Stimulated activated CD4-positive, alpha-beta T cell treated with anti-CD3 and anti-CD28 coated beads, TNF-alpha, amount 100 ng/mL, for 1 hour (primary cell): ENCODE measurements around the gene CCDC124.
"Not testable (repeated sequence)": the region's sequence is repeated elsewhere in the genome, so short reads cannot be mapped to it uniquely, and the experiment has no call there.

ENCODE experiments used
- DNase-seq, 3 donors: peaks; one replicate each; pipeline ENCODE4 v3.0.0-alpha.2; 2020; ENCODE audit warnings: low read depth in 3 of 3, low spot score in 1 of 3

CCDC124 gene, protein sequence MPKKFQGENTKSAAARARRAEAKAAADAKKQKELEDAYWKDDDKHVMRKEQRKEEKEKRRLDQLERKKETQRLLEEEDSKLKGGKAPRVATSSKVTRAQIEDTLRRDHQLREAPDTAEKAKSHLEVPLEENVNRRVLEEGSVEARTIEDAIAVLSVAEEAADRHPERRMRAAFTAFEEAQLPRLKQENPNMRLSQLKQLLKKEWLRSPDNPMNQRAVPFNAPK

DNA sequence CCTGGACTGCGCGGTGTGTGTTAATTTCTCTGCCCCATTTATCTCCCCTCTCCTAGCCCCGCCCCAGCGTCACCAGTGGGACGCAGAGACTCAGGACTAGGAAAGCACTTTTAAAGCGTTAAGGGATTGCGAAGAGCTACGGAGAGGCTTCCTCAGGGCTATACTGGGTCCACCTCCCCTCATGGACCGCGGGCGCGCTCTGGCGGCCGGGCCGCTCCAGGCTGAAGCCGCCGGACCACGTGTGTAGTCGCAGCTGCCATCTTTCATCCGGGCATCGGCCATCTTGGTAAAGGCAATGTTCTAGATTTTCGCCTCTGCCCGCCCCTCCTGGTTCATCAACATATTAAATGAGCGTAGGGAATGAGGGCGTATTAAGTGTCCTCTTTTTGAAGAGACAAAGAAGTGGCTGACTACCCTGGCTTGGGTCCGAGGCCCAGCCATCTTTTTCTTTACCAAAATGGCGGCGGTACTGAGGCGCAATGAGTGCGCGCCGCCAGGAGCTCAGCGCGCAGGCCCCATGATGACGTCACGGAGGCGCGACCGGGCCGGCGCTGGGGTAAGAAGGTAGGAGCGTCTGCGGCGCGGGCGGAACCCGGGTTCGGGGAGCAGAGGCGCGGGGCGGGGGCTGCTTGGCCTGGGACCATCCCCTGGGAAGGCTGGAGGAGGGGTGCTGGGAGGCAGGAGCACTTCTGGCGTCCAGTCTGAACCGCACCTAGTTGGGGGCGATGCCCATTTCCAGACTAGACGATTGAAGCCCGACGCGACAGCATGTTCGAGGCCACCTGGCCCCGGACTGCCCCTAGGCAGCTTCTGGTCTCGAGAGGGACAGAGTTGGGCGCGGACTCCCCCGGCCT is at the start of gene CCDC124:
Gene CCDC124 (plus strand): TSS at position 531 of the 854 bp plus-strand sequence. CDS start 3,406 bp downstream, outside the sequence.
- peak; percentile 82 to 86 (median 85) for DNase-seq

DNA sequence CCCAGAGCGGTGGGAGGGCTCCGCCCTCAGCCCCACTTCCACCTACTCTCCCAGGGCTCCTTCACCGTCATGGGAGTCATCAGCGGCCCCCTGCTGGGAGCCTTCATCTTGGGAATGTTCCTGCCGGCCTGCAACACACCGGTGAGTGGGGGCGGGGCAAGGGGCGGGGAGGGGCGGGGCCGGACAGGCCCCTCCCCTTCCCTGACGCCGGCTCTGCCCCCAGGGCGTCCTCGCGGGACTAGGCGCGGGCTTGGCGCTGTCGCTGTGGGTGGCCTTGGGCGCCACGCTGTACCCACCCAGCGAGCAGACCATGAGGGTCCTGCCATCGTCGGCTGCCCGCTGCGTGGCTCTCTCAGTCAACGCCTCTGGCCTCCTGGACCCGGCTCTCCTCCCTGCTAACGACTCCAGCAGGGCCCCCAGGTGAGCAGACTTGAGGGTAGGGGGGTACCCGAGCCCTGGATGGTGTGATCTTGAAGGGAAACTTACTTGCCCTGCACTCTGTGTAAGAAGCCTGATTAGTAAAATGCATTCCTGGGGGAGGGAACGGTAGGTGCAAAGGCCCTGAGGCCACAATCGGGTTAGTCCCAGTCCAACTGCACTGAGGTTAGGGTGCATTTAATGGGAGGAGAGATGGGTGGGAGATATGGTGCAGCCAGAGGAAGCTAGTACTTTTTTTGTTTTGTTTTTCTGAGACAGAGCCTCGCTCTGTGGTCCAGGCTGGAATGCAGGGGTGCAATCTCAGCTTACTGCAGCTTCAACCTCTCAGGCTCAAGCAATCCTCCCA is 49.0 kb upstream of the CCDC124 start:
- DNase-seq, result no peak

DNA sequence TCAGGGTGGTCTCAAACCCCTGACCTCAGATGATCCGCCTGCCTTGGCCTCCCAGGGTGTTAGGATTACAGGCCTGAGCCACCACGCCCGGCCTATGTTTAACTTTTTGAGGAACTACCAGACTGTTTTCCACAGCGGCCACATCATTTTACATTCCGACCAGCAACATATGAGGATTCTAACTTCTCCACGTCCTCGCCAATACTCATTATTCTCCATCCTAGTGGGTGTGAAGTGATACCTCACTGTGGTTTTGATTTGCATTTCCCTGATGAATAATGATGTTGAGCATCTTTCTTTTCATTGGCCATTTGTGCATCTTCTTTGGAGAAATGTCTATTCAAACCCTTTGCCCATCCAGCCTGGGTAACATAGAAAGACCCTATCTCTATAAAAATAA is 46.3 kb upstream of the CCDC124 start:
- DNase-seq, result no peak

DNA sequence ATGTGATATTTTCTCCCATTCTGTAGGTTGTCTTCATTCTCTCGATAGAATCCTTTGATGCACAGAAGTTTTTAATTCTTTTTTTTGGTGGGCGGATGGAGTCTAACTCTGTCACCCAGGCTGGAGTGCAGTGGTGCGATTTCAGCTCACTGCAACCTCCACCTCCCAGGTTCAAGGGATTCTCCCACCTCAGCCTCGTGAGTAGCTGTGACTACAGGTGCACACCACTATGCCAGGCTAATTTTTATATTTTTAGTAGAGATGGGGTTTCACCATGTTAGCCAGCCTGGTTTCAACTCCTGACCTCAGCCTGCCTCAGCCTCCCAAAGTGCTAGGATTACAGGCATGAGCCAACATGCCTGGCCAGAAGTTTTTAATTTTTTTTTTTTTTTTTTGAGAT is 45.6 kb upstream of the CCDC124 start:
- DNase-seq, result not testable (repeated sequence)

DNA sequence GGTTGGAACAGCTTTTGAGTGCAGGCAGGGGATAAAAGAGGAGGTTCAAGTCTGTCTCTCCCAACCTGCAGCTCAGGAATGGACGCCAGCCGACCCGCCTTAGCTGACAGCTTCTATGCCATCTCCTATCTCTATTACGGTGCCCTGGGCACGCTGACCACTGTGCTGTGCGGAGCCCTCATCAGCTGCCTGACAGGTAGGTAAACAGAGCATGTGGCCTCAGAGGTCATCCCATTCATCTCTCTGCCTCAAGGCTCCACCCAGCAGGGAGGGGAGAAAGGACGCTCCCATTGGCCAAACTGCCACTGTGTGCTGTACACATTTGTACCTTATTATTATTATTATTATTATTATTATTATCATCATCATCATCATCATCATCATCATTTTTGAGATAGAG is 44.6 kb upstream of the CCDC124 start:
- no peak for DNase-seq

DNA sequence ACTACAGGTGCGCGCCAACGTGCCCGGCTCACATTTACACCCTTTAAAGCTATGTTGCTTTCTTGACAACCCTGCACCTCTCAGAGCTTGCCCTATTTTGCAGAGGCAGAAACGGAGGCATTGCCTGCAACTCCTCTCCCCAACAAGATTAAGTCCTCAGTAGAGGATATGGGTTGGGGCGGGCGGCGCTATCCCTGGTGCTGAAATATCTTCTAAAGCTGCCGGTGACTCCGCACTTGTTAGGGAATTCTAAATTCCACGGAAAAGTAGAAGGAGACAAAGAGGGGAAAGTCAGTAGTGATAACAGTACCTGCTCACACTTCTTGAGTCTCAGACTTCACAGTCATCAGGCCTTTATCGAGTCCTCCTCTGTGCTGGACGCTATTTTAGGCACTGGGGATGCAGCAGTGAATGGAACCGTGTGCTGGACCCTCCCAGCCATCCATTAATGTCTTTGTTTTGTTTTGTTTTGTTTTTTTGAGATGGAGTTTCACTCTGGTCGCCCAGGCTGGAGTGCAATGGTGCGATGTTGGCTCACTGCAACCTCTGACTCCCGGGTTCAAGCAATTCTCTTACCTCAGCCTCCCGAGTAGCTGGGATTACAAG is 43.1 kb upstream of the CCDC124 start:
- no peak for DNase-seq

DNA sequence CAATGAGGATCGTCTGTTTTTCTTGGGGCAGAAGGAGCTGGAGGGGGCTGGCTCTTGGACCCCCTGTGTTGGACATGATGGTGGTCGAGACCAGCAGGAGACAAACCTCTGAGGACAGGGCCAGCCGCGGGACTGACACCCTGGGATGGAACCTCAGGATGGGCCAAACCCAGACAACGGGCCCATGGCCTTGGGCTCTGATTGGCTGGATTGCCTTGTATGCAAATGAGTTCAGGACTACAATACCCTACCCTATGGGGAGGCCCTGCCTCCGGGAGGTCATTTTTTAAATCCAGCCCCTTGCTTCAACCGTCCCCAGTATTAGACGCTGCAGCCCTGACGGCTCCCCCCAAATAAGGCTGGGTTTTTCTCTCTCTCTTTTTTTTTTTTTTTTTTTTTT is 39.0 kb upstream of the CCDC124 start:
- no peak for DNase-seq

DNA sequence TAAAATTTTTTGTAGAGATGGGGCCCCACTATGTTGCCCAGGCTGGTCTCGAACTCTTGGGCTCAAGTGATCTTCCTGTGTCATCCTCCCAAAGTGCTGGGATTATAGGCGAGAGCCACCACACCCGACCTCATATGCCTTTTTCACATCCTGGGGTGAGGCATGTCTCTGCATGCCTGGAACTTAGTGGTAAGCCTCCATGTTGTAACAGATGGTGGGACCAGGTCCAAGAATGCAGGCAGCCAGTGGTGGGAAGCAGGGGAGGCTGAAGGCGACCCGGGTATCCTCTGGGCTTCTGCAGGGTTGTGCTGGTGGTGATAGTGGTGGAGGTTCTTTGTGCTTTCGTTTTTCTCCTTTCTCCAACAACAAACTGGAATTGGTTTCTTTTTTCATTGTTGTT is 30.1 kb upstream of the CCDC124 start:
- no peak for DNase-seq

DNA sequence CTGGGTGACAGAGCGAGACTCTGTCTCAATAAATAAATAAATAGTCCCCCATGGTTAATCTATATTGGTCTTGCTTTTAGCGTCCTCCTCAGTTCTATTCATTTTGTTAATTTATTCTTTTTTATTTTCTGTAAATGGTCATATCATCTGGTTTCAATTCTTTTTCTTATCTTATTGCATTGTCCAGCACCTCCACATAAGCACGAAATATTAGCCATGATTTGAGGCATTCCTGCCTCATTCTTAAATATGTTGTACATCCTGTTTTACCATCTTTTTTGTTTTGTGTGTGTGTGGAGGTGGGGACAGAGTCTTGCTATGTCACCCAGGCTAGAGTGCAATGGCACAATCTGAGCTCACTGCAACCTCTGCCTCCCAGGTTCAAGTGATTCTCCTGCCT is 24.6 kb upstream of the CCDC124 start:
- no peak for DNase-seq

DNA sequence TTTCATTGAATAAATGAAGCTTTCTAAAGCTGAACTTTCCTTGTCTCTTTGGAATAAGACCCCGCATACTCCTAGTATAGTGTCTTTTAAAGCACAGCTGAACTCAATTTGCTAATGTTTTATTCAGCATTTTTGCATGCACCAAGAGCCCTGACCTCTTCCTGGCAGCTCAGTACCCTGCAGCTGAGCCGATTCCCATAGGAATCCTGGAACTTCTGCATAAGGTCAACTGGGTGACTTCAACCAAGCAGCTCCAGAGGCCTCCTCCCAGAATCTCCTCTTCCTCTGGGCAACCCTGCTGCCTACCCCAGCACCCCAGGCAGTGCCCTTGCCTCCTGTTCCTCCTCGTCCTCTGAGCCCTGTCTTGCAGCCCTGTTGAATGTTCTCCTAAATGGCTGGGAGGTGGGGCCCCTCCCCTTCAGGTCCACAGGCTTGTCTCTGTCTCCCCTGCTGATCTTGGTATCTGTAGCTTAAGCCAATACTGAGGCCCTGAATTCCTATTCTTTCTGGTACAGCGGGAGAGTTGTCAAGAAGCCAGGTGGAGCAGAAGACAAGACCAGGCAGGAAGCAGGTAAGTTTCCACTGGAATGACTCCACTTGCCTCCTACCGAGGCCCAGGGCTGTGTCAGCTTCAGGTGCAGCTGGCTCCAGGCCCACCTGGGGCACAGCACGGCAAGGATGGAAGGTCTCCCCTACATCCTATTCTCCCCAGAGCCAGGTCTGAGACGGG is 23.6 kb upstream of the CCDC124 start:
- DNase-seq, result no peak

DNA sequence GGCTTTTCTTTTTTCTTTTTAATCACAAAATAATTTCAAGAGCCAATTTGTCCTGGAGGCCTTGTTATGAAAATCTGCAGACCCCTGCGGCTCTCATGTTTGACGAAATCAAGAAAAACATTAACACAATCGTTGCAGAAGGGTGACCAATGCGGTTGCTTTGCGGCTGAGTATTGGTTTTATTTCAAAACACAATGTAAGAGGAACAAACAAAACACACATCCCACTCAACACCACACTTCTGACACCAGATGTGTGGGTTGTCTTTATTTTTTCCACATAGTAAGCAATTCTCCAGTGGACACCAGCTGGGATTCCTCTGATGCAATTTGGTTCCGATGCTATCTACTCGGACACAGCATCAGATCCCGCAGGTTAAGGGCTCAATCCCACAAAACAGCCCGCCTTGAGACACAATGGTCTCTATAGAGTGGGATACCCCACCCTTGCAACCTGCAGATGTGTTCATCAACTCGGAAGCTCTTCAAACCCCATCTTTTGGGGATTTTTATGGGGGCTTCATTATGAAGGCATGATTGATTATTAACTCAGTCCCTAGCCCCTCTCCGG is 21.9 kb upstream of the CCDC124 start:
- no peak for DNase-seq

DNA sequence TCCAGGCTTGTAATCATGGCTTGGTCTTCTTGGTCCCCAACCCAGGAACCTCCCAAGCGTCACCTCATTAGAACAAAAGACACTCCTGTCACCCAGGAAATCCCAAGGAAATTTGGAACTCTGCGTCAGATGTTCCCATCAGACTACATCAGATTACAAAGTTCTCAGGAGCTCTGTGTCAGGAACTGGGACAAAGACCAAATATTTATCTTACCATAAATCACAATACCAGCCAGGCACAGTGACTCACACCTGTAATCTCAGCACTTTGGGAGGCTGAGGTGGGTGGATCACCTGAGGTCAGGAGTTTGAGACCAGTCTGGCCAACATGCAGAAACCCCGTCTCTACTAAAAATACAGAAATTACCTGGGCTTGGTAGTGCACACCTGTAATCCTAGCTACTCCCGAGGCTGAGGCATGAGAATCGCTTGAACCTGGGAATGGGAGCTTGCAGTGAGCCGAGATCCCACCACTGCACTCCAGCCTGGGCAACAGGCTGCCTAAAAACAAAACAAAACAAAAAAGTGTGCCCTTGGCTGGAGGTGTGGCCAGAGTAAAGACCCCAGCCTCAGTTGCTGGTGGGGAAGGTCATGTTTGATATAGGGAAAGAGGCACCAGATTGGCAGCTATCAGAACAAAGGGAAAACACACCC is 16.7 kb upstream of the CCDC124 start:
- DNase-seq, result no peak

DNA sequence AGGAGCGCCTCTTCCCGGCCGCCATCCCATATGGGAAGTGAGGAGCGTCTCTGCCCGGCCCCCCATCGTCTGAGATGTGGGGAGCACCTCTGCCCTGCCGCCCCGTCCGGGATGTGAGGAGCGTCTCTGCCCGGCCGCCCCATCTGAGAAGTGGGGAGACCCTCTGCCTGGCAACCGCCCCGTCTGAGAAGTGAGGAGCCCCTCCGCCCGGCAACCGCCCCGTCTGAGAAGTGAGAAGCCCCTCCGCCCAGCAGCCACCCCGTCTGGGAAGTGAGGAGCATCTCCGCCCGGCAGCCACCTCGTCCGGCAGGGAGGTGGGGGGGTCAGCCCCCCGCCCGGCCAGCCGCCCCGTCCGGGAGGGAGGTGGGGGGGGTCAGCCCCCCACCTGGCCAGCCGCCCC is 14.7 kb upstream of the CCDC124 start:
- DNase-seq, result not testable (repeated sequence)

DNA sequence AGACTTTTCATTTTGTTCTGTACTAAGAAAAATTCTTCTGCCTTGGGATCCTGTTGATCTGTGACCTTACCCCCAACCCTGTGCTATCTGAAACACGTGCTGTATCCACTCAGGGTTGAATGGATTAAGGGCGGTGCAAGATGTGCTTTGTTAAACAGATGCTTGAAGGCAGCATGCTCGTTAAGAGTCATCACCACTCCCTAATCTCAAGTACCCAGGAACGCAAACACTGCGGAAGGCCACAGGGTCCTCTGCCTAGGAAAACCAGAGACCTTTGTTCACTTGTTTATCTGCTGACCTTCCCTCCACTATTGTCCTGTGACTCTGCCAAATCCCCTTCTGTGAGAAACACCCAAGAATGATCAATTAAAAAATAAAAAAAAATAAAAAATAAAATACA is 13.7 kb upstream of the CCDC124 start:
- not testable (repeated sequence) for DNase-seq

DNA sequence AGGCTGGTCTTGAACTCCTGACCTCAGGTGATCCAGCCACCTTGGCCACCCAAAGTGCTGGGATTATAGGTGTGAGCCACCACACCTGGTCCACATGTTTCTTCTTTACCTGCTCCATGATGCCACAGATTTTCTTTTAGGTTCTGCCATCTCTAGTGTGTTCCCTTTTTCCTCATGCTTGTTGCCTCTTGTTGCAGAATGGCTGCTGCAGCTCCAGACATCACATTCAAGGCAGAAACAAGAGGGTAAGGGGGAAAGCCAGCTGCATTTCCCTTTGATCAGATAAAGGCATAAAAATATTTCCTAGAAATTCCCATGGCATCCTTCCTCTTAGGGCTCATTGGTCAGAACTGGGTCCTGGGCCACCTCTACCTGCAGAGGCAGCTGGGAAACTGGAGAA is 12.3 kb upstream of the CCDC124 start:
- no peak for DNase-seq

DNA sequence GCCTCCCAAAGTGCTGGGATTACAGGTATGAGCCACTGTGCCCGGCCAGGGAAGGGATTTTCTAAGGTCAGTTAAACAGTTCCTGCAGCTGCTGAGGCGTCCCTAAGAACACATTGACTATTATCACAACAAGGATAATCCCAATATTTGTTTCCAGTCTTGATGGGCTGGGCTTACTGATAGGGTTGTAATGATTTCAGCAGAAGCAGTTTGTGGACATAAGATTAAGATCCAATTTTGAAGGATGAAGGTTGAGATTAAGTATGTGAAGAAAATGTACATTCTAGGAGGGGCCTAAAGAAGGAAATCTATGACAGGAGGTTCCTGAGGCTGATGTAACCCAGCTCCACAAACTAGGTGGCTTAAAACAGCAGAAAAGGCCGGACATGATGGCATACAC is 10.7 kb upstream of the CCDC124 start:
- DNase-seq, result no peak

DNA sequence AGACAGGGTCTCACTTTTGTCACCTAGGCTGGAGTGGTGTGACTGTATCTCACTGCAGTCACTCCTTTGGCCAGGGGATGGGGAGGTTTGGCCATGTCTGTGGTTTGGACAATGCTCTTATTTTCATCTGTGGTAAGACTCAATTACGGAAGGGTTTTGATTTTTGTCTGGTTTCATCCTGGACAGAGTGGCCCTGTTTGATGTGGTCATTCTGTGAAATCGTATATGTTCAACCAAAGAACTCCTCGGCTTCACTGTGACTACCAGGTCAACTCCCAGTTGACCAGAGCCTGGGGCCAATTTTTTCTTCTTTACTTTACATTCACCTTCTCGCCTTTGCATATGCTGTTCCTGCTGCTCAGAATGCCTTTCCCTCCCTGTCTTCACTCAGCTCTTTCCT is 6.8 kb upstream of the CCDC124 start:
- DNase-seq, result no peak

DNA sequence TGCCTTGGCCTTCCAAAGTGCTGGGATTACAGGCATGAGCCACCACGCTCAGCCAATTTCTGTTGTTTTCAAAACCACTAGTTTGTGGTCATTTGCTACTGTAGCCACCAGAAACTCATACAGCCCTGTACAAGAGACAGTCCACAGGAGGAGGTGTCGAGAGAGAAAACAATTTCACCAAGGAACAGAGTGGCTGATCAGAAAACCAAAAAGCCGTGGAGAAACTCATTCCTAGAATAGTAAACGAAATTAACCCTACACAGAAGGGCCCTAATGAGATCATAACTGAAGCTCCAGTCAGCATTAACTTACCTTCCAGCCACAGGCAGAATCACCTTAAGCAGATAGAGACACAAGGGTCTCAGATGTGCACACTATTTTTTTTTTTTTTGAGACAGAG is 3.8 kb upstream of the CCDC124 start:
- DNase-seq, result no peak

DNA sequence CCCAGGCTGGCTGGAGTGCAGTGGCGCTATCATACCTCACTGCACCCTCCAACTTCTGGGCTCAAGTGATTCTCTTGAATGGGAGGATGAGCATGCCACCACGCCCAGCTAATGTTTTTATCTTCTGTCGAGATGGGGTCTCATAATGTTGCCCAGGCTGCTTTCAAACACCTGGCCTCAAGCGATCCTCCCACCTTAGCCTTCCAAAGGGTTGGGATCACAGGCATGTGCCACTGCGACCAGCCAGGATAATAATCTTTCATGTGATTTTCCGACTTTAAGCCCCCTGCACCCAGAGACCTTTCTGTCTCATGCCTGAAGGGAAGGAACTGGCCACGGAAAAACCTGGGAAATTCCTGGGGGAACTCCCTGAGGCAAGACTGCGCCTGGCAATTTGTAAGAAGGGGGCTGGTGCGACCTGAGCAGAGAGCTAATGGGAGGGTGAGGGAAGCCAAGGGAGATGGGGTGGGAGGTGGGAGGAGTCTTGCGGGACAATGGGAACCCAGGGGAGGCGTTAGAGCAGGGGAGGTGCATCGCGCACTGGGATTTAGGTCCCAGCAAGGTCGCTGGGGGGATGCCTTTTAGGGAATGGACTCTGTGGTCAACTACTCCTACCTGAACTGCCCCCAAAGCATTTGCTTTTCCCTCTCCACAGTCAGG is 1.2 kb upstream of the CCDC124 start:
- no peak for DNase-seq
